Prostate gland (tissue), 2 donors: ENCODE results near the gene COL6A5.

ENCODE experiments used
- CTCF ChIP-seq, 4 experiments: fragments of 200-600 bp in 2 of 4; fragments of 450-650 bp in 2 of 4; sonication (generic) in 2 of 4; IDR thresholded peaks; 1 replicate in 3 of 4; 2 replicates in 1 of 4; pipeline ENCODE4 v1.5.1; 2016 to 2019; ENCODE audit warnings: antibody characterized with exemption in 4 of 4, mild to moderate bottlenecking in 2 of 4, moderate library complexity in 2 of 4
- POLR2A ChIP-seq: fragments of 450-650 bp; IDR thresholded peaks from one replicate; pipeline ENCODE4 v1.6.1; 2016; ENCODE audit warnings: antibody characterized with exemption, mild to moderate bottlenecking

GRCh38 chr3:130514681-130515080 lies 169.2 kb downstream of the COL6A5 start:
- TF ChIP-seq CTCF (IDR thresholded peaks at IDR 0.05) (no peak), POLR2A (no peak)
